Measurements from ENCODE around the gene ADGRD1. TPM values are rescaled to one million over a fixed set of nuclear protein-coding genes. Genes with fewer than 3 reads are reported as not detected.
A peak's percentile ranks its signal among the peaks of the same experiment; 100 is the strongest.

The ADGRD1 gene
- total and polyA plus RNA-seq, 7 donors = 0.46 to 22.5 (median 7.2) TPM

- Histone ChIP-seq H3K4me1 (peaks cover 0 to 9% (median 0%) of the 10 kb centered on the region in 4 donors), H3K27ac (no peak overlapping the region), H3K4me3 (no peak overlapping the region), H3K27me3 (no peaks in the 10 kb centered on the region), H3K9me3 (no peaks in the 10 kb centered on the region), H3K36me3 (no peaks in the 10 kb centered on the region)
- 84 to 85% methylated on average over 16 of the region's 16 CpGs for WGBS, 2 donors
- intact Hi-C loops (cut with DNase I) = no loop called here
- no peak for TF ChIP-seq EP300 (IDR thresholded peaks at IDR 0.05)
- no peak for TF ChIP-seq POLR2A (IDR thresholded peaks at IDR 0.05)
- no peak for TF ChIP-seq POLR2AphosphoS5 (IDR thresholded peaks at IDR 0.05)
- TF ChIP-seq CTCF (IDR thresholded peaks at IDR 0.05) = no peak
- DNase-seq = no peak
Measured at GRCh38 chr12:131000000-131000486, 46.3 kb downstream of the ADGRD1 start.

GRCh38 chr12:131001493-131001892 lies 47.8 kb downstream of the ADGRD1 start:
- WGBS, 2 donors = 95% methylated on average over 1 of the region's 1 CpG
- no peaks in the 10 kb centered on the region for H3K36me3 ChIP-seq
- no peaks in the 10 kb centered on the region for H3K9me3 ChIP-seq
- H3K27ac ChIP-seq = peak overlapping the region in 1 of 4 donors; percentile 41
- no peak overlapping the region for H3K4me3 ChIP-seq
- H3K27me3 ChIP-seq = no peaks in the 10 kb centered on the region
- TF ChIP-seq POLR2AphosphoS5 (IDR thresholded peaks at IDR 0.05) = no peak
- TF ChIP-seq CTCF (IDR thresholded peaks at IDR 0.05) = no peak
- TF ChIP-seq POLR2A (IDR thresholded peaks at IDR 0.05) = no peak
- TF ChIP-seq EP300 (IDR thresholded peaks at IDR 0.05) = no peak
- intact Hi-C loops (cut with DNase I) = no loop called here
- DNase-seq = no peak
- H3K4me1 ChIP-seq = peaks cover 0 to 22% (median 4%) of the 10 kb centered on the region in 4 donors

- TF ChIP-seq EP300 (IDR thresholded peaks at IDR 0.05) (no peak), CTCF (IDR thresholded peaks at IDR 0.05) (no peak), POLR2AphosphoS5 (IDR thresholded peaks at IDR 0.05) (no peak), POLR2A (IDR thresholded peaks at IDR 0.05) (no peak)
- Histone ChIP-seq H3K9me3 (no peaks in the 10 kb centered on the region), H3K4me3 (no peak overlapping the region), H3K27me3 (no peaks in the 10 kb centered on the region), H3K36me3 (no peaks in the 10 kb centered on the region), H3K27ac (peak overlapping the region in 2 of 4 donors; percentile 41 to 43), H3K4me1 (peaks cover 0 to 30% (median 11%) of the 10 kb centered on the region in 4 donors)
- no peak for DNase-seq
- WGBS, 2 donors = 58 to 75% methylated on average over 2 of the region's 2 CpGs
- intact Hi-C loops (cut with DNase I) = no loop called here
Measured at GRCh38 chr12:131002216-131002631, 48.5 kb downstream of the ADGRD1 start.

GRCh38 chr12:131003036-131003715 lies 49.5 kb downstream of the ADGRD1 start:
- TF ChIP-seq POLR2AphosphoS5 (IDR thresholded peaks at IDR 0.05) = no peak
- TF ChIP-seq POLR2A (IDR thresholded peaks at IDR 0.05) = no peak
- H3K36me3 ChIP-seq = no peaks in the 10 kb centered on the region

GRCh38 chr12:131003716-131004045 lies 50.0 kb downstream of the ADGRD1 start:
- intact Hi-C loops (cut with DNase I) = no loop called here
- no peaks in the 10 kb centered on the region for H3K36me3 ChIP-seq
- TF ChIP-seq EP300 (IDR thresholded peaks at IDR 0.05) = no peak
- TF ChIP-seq CTCF (IDR thresholded peaks at IDR 0.05) = no peak
- TF ChIP-seq POLR2A (IDR thresholded peaks at IDR 0.05) = no peak
- TF ChIP-seq POLR2AphosphoS5 (IDR thresholded peaks at IDR 0.05) = no peak
- 70 to 71% methylated on average over 18 of the region's 18 CpGs for WGBS, 2 donors
- peaks cover 0 to 44% (median 26%) of the 10 kb centered on the region in 4 donors for H3K4me1 ChIP-seq
- no peaks in the 10 kb centered on the region for H3K9me3 ChIP-seq
- H3K27me3 ChIP-seq = no peaks in the 10 kb centered on the region
- DNase-seq = no peak
- no peak overlapping the region for H3K27ac ChIP-seq
- no peak overlapping the region for H3K4me3 ChIP-seq

More at GRCh38 chr12:131003036-131003715, 49.5 kb downstream of the ADGRD1 start:
- Histone ChIP-seq H3K4me3 (no peak overlapping the region), H3K27me3 (no peaks in the 10 kb centered on the region), H3K27ac (peak overlapping the region in 1 of 4 donors; percentile 41), H3K9me3 (no peaks in the 10 kb centered on the region), H3K4me1 (peaks cover 0 to 39% (median 21%) of the 10 kb centered on the region in 4 donors)
- intact Hi-C loops (cut with DNase I) = no loop called here
- 71 to 82% methylated on average over 18 of the region's 18 CpGs for WGBS, 2 donors
- no peak for DNase-seq
